Vagina (tissue), 2 donors: Measurements from ENCODE around the gene MGAT3.

Source experiments
- CTCF ChIP-seq, 3 experiments: fragments of 450-650 bp in 2 of 3; fragments of 200-600 bp in 1 of 3; sonication (generic) in 1 of 3; IDR thresholded peaks; one replicate each; pipeline ENCODE4 v1.5.1; 2017 to 2019; ENCODE audit warnings: antibody characterized with exemption in 3 of 3, mild to moderate bottlenecking in 2 of 3, moderate library complexity in 2 of 3
- POLR2A ChIP-seq, 2 donors: fragments of 450-650 bp; IDR thresholded peaks; one replicate each; pipeline ENCODE4 v1.6.1; 2017; ENCODE audit warnings: antibody characterized with exemption in 2 of 2, mild to moderate bottlenecking in 2 of 2, moderate library complexity in 2 of 2
- POLR2AphosphoS5 ChIP-seq, 2 donors: sonication (generic); formaldehyde crosslinking; IDR thresholded peaks; one replicate each; pipeline ENCODE4 v1.9.0; 2017; ENCODE audit warnings: antibody characterized with exemption in 2 of 2, mild to moderate bottlenecking in 2 of 2, low read depth in 1 of 2; ENCODE audit not compliant: insufficient read depth in 1 of 2

GRCh38 chr22:39474351-39475111 is 17.7 kb downstream of the MGAT3 start:
- TF ChIP-seq POLR2A (IDR thresholded peaks at IDR 0.05) (no peak), CTCF (IDR thresholded peaks at IDR 0.05) (no peak), POLR2AphosphoS5 (IDR thresholded peaks at IDR 0.05; ENCODE audit: insufficient read depth in 1 of 2, low read depth in 1 of 2) (no peak)
